ENCODE results near the gene OR4A15.

Gene OR4A15

GRCh38 chr11:55367674-55368073, at the start of gene OR4A15:
TSS of gene OR4A15 (plus strand) at chr11:55367974. CDS start at chr11:55367974, 0 bp downstream.
- H3K4me3 ChIP-seq (ENCODE audit: low read length) = no peak within 1 kb of the TSS
- no peak for TF ChIP-seq ZNF274 (IDR thresholded peaks at IDR 0.05; ENCODE audit: low read depth, low read length)

GRCh38 chr11:55324500-55324899, 43.3 kb upstream of the OR4A15 start:
- no peak overlapping the region for H3K4me3 ChIP-seq (ENCODE audit: low read length)
- no peak for TF ChIP-seq ZNF274 (IDR thresholded peaks at IDR 0.05; ENCODE audit: low read depth, low read length)

GRCh38 chr11:55342901-55343300, 24.9 kb upstream of the OR4A15 start, which contains the start of gene OR4A16:
TSS of gene OR4A16 (plus strand) at chr11:55343201. CDS start at chr11:55343201, 0 bp downstream.
- no peak for TF ChIP-seq ZNF274 (IDR thresholded peaks at IDR 0.05; ENCODE audit: low read depth, low read length)
- no peak within 1 kb of the TSS for H3K4me3 ChIP-seq (ENCODE audit: low read length)

GRCh38 chr11:55345306-55345705, 22.5 kb upstream of the OR4A15 start:
- TF ChIP-seq ZNF274 (IDR thresholded peaks at IDR 0.05; ENCODE audit: low read depth, low read length) = no peak

GRCh38 chr11:55349032-55349431, 18.7 kb upstream of the OR4A15 start:
- no peak overlapping the region for H3K4me3 ChIP-seq (ENCODE audit: low read length)
- no peak for TF ChIP-seq ZNF274 (IDR thresholded peaks at IDR 0.05; ENCODE audit: low read depth, low read length)

More at GRCh38 chr11:55345306-55345705, 22.5 kb upstream of the OR4A15 start:
- no peak overlapping the region for H3K4me3 ChIP-seq (ENCODE audit: low read length)

GRCh38 chr11:55357560-55358184, 10.1 kb upstream of the OR4A15 start:
- no peak for TF ChIP-seq ZNF274 (IDR thresholded peaks at IDR 0.05; ENCODE audit: low read depth, low read length)
- no peak overlapping the region for H3K4me3 ChIP-seq (ENCODE audit: low read length)

- H3K4me3 ChIP-seq (ENCODE audit: low read length) = no peak overlapping the region
- no peak for TF ChIP-seq ZNF274 (IDR thresholded peaks at IDR 0.05; ENCODE audit: low read depth, low read length)
These were observed 33.2 kb downstream of the OR4A15 start for GRCh38 chr11:55401011-55401410.

Data from GM08714 (cell line).